Measurements from ENCODE around the gene HDAC4.
A peak's percentile ranks its signal among the peaks of the same experiment; 100 is the strongest.

The HDAC4 gene

DNA sequence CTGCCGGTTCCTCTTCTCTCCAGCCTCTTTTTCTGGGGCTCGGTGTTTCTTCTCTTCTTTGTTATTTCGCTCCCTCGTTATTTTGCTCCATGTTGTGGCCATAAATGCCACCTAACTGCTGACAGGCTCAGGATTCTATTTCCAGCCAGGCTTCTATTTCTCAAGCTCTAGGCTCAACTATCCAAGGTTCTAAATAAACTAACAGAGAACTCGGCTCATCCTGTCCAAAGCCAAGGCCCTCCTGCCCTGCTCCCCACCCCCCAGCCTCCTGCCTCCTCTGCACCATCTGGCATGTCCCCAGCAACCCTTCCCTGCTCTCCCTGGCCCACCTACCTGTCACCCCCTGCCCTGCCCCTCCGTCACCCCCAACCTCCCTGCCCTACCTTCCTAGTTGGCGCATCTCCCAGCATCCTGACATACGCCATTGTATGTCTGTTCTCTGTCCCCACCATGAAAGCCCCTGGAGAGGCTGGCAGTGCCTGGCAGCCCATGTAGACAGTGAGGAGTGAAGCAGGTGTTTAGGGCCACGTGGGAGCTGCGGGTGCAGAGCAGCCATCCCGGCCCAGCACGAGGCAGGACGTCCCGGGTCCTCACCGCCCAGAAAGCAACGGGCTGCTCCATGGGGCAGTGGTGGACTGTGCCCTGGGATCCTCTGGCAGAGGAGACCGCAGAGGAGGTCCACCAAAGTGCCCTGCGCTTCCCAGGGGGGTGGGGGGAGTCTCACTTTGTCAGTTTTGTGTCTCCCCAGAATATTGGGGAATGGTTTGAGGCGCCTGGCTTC is 366.1 kb downstream of the HDAC4 start:
- DNase-seq (ENCODE audit: low read depth) = no peak
- TF ChIP-seq, protein P1, sequence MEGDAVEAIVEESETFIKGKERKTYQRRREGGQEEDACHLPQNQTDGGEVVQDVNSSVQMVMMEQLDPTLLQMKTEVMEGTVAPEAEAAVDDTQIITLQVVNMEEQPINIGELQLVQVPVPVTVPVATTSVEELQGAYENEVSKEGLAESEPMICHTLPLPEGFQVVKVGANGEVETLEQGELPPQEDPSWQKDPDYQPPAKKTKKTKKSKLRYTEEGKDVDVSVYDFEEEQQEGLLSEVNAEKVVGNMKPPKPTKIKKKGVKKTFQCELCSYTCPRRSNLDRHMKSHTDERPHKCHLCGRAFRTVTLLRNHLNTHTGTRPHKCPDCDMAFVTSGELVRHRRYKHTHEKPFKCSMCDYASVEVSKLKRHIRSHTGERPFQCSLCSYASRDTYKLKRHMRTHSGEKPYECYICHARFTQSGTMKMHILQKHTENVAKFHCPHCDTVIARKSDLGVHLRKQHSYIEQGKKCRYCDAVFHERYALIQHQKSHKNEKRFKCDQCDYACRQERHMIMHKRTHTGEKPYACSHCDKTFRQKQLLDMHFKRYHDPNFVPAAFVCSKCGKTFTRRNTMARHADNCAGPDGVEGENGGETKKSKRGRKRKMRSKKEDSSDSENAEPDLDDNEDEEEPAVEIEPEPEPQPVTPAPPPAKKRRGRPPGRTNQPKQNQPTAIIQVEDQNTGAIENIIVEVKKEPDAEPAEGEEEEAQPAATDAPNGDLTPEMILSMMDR (conservative IDR thresholded peaks at IDR 0.05; ENCODE audit: control insufficient read depth, insufficient read depth, low read depth, low read length) = no peak
- no peak overlapping the region for H3K4me3 ChIP-seq (ENCODE audit: control insufficient read depth, low read depth, low read length)

DNA sequence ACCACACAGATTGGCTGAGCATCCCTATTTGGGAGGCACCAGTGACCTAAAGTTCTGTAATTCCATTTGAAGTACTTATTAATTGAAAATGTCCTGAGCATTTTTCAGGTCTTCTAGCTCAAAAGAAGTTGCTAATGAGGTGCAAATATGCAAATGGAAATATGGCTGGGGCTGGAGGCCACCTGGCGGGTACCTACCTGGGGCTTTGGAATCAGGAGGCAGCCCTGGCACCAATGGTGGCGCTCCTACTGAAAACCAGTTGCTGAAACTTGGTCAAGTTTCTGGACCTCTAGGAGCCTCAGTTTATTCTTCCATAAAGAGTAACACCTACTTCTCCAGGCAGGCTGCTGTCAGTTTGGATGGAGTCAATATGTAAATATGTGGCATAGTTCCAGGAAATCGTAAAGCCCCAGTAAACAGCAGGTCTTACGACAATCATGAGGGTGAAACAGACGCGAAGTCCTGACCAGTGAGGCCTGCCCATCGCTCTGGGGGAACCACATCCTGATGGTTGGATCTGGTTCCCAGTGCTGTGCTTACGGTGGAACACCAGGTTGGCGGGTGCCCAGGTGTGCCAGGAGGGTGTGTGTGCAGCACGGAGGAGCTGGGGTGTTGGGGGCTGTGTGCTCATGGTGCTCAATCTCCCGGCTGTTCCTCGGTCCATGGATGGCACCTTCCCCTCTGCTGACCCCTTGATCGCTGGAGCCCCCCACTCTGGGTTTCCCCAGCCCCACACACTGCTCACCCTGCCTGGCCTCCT is 366.8 kb downstream of the HDAC4 start:
- DNase-seq (ENCODE audit: low read depth) = no peak
- TF ChIP-seq, protein P1 (conservative IDR thresholded peaks at IDR 0.05; ENCODE audit: control insufficient read depth, insufficient read depth, low read depth, low read length) = no peak
- no peak overlapping the region for H3K4me3 ChIP-seq (ENCODE audit: control insufficient read depth, low read depth, low read length)

DNA sequence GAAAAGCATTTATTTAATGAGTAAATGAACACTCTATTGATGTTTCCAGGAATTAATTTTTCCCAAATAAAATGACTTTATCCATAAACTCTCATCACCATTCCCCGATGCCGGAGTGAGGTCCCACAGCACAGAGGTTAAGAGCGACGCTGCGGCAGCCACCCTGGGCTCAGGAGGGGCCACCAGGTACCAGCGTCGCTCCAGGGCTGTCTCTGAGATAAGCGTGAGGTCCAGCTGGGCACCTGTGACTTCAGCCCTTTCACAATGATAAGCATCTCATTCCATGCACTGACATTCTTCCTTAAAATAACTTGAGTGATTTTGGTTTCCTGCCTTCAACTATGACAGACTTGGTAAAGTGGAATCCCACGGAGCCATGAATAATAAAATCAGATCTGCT is 370.9 kb downstream of the HDAC4 start:
- H3K4me3 ChIP-seq (ENCODE audit: control insufficient read depth, low read depth, low read length) = no peak overlapping the region
- DNase-seq (ENCODE audit: low read depth) = no peak
- TF ChIP-seq, protein P1 (conservative IDR thresholded peaks at IDR 0.05; ENCODE audit: control insufficient read depth, insufficient read depth, low read depth, low read length) = no peak

DNA sequence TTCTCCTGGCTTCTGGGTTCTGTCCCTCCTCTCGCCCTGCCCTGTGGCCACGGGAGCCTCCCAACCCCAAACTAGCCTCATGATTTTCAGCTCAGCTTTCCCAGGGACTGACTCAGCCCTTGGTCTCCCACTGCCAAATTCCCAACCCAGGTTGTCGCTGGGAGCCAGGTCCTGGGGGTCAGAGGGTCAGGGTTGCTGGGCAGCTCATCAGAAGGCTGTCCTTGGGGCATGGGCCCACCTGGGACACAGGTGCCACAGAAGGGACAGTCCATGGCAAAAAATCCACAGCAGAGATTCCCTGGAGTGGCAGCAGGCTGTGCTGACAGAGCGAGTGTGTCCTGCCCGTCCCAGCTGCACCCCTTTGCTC is 372.6 kb downstream of the HDAC4 start:
- TF ChIP-seq, protein P1 (conservative IDR thresholded peaks at IDR 0.05; ENCODE audit: control insufficient read depth, insufficient read depth, low read depth, low read length) = no peak
- DNase-seq (ENCODE audit: low read depth) = peak; percentile 39
- H3K4me3 ChIP-seq (ENCODE audit: control insufficient read depth, low read depth, low read length) = no peak overlapping the region

DNA sequence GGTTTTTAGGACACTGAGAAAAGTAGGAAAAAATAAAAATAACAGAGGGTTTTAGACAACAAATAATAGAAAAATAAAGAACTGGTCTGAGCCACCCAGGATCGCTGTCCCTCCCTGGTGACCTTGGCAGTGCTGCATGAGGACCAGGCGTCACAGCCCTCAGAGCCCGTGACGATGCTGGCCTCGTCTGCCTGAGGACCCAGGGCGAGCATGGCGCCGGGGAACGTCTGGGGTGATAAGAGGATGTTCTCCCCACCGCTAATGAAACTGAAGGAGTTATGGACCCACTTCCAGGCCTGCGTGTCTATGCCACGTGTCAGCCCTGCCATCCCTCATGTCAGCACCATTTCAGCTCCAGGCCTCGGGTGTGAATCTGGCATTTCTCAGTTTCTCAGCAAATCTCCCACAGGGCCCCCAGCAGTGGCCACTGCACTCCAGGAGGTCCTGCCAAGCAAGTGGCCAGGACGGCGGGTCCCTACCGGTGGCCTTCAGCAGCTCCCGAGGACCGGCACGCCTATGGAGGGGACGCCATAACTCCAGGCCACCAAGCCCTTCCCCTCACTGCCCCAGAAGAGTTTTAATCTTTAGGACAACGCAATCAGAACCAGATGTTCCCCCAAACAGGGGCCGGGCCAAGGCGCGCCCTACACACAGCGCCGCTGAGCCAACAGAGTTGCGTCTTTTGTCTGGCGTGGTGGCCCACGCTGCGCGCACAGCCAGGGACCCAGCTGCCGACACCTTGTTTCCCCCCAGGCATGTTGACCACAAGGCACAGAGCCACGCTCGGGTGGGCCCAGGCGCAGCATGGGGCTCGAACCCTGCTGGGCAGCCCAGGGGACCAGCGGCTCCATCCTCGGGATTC is 373.2 kb downstream of the HDAC4 start:
- DNase-seq (ENCODE audit: low read depth) = peak; percentile 22
- TF ChIP-seq, protein P1 (conservative IDR thresholded peaks at IDR 0.05; ENCODE audit: control insufficient read depth, insufficient read depth, low read depth, low read length) = no peak
- H3K4me3 ChIP-seq (ENCODE audit: control insufficient read depth, low read depth, low read length) = no peak overlapping the region

DNA sequence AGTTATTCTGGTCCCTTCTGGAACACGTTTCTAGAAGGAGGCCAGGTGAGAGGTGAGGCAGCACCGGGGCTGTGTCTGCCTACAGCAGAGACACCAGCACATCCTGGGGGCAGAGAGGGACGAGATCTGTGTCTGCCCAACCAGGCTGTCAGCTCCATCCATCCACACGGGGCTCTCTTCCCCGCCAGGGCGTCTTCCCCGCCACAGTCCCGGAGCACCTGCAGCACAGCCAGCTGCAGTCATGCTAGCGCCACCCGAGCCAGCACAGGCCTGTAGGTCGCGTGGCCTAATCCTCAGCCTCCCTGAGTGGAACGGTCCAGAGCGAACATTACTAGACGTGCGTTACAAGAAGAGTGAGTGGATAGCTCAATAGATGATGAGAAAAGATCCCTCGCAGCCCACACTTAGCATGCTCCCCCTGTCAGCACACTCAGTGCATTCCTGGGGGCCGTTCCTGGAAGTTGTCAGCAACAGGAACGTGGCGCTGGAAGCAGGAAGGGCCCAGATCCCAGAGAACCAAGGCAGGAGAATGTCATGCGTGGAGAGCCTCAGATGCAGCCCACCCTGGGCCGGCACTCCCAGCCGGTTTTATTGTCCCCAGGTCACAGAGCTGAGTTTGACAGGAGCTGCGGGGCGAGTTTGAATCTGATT is 374.0 kb downstream of the HDAC4 start:
- no peak for DNase-seq (ENCODE audit: low read depth)
- H3K4me3 ChIP-seq (ENCODE audit: control insufficient read depth, low read depth, low read length) = no peak overlapping the region
- TF ChIP-seq, protein P1 (conservative IDR thresholded peaks at IDR 0.05; ENCODE audit: control insufficient read depth, insufficient read depth, low read depth, low read length) = no peak

Measured in fibroblast of mammary gland (primary cell).